ENCODE results near the gene RFNG.
"Not testable (repeated sequence)": the region's sequence is repeated elsewhere in the genome, so short reads cannot be mapped to it uniquely, and the experiment has no call there.

Gene RFNG

DNA sequence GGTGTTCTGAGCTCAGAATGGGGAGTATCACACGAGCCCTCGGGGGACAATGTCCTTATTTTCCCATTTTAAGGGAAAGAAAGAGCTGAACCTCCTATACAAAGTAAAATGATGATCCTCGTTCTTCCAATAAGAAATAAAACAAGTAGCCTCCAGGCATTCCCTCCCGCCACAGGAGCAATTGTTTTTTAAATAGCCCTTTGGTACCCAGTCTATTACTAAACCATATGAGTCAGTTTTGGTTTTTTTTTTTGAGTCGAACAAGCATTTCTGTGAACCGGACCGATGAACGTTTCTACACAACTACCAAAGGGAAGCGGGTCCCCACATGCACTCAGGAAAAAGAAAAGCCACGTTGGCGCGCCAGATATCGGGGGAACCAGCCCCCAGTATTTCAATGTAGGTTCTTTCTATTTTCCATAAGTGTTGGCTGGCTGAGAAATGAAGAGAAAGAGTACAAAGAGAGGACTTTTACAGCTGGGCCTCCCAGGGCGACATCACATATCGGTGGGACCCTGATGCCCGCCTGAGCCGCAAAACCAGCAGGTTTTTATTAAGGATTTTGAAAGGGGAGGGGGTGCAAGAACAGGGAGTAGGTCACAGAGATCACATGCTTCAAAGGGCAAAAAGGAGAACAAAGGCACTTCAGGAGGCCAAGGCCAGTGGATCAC lies 10.3 kb downstream of the RFNG start:
- DNase-seq = no peak

DNA sequence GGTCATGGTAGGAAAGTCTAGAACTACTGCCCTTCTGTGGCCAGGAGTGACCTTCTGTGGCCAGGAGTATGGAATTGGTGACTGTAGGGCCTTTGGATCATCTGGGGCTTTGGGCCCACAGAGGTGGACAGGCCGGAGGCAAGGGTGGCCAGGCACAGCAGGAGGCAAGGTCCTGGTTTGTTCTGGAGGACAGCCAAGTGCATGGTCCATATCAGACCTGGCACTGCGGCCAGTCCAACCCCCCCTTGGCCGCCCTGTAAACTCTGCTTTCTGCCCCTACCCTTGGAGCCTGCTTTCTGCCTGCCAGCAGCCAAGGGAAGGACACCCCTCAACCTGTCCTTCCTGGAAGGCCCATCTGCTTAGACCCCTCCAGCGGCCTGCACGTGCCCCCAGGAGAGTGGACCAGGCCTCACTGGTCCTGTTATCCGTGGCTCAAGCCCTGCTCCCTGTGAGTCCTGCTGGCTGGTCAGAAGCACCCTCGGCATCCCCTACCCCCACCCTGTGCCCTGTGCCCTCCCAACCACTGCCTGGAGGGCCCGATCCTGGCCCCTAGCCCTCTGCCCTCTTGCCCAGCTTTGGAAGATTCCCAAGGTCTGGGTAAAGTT lies 11.8 kb downstream of the RFNG start:
- DNase-seq = no peak

DNA sequence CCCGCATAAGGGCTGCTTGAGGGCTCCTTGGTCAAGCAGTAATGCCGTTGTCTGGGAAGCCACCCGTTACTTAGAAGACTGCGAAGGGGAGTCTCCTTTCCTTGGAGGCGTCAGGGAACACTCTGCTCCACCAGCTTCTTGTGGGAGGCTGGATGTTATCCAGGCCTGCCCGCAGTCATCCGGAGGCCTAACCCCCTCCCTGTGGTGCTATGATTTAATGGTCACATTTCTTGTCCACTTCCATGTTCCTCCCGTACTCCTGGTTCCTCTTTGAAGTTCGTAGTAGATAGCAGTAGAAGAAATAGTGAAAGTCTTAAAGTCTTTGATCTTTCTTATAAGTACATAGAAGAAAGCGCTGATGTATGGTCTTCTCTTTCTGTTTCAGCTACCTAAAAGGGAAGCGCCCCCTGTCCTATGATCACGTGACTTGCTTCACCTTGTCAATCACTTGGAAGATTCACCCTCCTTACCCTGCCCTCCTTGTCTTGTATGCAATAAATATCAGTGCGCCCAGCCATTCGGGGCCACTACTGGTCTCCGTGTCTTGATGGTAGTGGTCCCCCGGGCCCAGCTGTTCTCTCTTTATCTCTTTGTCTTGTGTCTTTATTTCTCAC lies 12.7 kb downstream of the RFNG start:
- DNase-seq = not testable (repeated sequence)

DNA sequence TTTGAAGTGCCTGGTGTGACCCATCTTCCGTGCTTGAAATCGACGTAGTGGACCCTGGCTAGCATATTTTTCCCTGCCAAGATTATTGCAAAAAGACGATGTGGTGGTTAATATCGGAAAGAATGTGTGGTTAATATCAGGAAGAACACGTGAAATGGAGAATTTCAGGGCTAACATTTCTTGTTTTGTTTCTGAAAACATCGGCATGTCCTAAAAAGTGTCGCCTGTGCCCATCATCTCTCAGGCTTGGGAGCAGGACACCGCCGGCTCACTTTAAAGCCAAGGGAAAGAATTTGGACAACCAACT lies 13.8 kb downstream of the RFNG start:
- DNase-seq = no peak

DNA sequence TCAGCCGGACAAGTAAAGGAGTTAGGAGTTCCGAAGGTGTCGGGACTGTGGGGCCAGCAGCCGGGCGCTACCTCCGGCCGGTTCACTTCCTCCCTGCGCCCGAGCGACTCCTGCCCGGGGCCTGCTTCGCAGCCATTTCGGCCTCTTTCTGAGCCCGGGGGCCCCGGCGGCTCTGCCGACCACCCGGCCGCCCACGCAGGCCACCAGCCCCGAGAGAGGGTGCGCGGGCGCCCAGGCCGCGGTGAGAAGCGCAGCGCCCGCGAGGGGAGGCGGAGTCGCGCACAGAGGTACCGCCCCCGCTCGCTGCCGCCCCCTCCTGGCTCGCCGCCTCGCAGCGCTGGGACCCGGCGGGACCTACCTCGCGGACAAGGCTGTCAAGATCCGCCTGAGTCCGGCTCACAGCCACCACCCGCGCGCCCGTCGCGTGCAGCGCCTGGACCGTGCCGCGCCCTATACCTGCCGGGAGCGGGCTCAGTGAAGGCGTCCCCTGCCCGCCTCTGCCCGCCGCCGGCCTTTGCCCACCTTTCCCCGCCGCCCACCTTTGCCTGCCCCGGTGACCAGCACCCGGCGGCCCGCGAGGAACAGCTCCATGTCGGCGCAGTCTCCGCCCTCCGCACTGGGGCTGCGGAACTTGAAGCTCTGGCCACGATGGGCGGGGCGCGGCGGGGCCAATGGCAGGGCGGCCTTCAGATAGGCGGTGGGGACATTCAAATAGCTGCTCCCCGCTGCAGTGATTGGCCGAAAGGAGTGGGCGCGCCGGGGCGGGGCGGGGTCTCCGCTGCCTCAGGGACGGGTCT lies 14.3 kb downstream of the RFNG start, which contains the start of gene DCXR:
TSS of gene DCXR (minus strand) at position 606 of the 797 bp plus-strand sequence. CDS start at position 591, 15 bp downstream.
- peak; percentile 82 for DNase-seq

DNA sequence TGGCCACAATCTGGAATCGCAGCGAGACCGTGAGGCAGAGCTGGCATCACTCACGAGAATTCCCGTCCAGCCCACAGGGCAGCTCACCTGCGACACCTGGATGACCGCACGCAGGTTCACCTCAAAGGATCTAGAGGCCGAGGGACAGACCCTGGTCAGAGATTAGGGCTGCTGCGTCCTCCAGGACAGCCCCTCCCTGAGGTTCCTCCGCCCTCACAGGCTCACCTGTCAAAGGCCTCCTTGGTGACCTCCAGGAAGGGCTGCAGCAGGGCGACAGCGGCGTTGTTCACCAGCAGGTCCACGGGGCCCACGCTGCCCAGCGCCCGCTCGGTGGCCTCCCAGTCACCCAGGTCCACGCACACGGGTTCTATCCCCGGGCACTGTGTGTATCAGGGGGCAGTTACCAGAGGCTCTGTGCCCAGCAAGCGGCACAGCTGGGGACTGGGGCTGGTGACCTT lies 14.9 kb downstream of the RFNG start:
- no peak for DNase-seq

DNA sequence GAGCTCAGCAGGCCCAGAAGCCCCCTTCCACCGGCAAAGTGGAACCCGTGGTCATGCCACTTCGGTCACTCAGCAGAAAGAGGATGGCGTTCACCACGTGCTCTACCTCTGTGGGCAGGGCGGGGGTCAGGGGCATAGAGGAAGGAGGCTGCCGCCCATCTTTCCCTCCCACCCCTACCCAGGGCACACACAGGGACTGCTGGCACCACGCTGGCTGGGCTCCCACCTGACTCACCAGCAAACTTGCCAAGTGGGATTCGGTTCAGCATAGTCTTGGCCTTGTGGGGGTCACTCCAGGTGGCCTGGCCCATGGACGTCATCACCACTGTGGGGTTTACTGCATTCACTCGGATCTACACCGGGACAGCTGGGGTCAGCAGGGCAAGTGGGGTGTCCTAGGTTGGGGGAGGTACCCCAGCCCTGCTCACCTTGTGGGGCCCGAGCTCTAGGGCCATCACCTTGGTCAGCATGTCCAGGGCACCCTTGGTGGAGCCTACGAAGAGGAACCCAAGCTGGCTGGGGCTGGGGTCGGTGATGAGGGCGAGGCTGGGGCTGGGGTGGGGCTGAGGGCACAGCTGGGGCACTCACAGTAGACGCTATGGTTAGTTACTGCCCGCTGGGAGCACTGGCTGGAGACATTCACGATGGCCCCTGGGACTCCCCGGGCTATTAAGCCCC lies 15.5 kb downstream of the RFNG start:
- no peak for DNase-seq

DNA sequence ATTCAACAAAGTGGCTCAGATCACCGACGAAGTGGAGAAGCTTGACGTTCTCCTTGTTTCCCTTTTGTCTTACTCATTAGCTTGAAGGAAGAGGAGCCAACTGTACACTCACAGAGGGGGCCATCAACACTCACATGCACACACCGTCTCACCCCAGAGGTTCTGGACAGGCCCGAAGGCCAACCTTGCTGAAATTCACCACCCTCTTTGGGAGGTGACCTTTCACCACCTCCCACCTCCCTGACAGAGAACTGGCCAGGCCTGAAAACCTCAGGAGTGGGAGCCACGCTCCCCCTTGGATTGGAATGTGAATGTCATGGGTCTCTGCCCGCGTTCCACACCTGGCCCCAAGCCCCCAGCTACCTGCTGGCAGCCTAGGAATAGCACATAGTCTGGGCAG lies 16.1 kb downstream of the RFNG start:
- no peak for DNase-seq

DNA sequence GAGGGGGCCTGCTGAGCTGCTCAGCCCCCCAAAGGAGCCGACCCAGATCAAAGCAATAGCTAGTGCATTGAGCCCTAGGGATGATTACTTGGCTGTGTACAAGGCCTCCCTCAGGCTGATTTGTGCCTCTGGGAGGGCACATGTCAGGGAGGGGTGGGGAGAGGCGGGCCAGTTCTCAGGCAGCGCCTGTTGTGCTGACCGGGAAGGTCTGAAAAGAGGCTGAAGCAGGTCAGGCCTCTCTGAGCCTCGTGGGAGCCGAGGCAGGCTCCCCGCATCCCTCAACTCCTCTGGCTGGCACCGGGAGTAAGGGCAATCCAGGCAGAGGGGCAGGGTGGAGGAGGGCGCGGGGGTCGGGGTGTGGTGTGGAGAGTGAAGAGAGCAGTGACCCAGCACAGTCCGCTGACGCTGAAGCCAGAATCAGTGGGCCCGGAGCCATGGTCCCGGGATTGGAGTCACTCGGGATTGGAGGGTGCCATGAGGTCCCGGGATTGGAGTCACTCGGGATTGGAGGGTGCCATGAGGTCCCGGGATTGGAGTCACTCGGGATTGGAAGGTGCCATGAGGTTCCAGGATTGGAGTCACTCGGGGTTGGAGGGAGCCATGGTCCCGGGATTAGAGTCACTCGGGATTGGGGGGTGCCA lies 17.1 kb downstream of the RFNG start:
- DNase-seq = no peak

DNA sequence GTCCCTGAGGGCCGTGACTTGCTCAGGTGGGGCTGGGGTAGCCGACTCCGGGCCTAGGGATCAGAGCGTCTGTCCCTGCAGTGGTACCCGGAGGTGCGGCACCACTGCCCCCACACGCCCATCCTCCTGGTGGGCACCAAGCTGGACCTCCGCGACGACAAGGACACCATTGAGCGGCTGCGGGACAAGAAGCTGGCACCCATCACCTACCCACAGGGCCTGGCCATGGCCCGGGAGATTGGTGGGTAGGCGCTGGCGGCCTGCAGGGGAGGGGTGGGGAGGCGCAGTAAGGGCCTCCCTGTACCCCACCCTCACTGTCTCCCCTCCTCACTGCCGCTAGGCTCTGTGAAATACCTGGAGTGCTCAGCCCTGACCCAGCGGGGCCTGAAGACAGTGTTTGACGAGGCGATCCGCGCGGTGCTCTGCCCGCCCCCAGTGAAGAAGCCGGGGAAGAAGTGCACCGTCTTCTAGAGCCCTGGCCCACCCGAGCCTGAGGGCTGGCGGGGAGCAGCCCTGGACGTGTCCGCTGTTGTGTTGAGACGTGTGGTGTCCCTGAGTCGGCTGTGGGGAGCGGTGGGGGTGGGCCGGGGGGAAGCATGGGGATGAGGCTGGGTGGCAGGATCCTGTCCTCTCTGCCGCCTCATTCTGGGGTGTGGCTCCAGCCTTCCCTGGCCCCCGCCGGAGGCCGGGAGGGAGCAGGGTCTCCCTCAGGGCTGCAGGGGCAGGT lies 18.1 kb downstream of the RFNG start:
- DNase-seq = no peak

DNA sequence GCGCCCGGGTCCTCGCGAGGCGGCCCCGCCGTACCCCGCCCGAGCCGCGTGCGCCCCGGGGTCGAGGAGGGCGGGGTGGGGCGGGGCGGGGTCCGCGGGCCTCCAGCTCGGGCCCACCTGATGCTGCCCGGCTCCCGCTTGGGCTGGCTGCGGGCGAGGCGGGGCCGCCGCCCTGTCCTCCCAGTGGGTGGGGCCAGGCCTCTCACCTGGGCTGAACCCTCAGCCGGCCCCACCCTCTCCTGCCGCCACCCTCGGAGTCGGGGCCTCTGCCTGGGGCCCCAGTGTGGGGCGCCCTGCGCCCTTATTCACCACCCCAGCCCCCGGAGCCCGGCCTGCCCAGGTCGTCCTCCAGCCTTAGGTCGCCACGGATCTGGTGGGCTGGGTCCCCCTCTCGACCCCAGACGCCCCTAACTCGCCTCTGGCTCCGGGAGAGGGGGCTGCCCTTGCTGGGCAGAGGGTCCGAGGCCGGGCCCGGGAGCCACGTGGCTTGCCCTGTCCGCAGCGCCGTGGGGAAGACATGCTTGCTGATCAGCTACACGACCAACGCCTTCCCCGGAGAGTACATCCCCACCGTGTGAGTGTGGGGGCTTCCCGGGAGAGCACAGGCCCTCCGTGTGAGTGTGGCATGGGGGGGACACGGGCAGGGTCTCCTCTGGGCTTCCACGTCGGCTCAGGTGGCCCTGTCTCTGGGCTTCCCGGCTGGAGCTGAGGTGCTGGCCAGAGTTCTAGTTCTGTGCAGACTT lies 19.6 kb downstream of the RFNG start:
- DNase-seq = no peak

DNA sequence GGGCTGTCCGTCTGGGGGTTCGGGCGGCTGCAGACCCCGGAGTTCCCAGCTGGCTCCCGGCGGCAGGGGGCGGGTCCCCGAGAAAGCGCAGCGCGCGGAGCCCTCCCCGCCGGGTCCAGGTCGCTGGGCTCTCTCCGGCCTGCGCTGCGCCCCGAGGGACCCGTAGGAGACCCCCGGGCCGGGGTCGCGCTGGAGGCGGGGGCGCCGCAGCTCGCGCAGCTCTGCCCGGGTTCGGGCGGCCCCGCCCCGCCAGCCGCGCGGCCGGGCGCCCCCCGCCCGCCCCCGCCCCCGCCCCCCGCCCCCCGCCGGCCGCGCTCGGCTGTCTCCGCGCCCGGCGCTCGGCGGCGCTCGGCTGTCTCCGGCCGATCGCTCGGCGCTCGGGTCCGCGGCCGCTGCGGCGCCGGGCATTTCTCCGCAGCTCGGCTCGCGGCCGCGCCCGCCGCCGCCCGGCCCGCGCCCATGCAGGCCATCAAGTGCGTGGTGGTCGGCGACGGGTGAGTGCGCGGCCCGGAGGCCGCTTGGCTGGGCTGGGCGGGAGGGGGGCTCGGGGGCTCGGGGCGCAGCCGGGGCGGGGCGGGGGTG lies 20.2 kb downstream of the RFNG start, which contains the start of gene RAC3:
TSS of gene RAC3 (plus strand) at position 376 of the 582 bp plus-strand sequence. CDS start at position 460, 84 bp downstream.
- DNase-seq = no peak

DNA sequence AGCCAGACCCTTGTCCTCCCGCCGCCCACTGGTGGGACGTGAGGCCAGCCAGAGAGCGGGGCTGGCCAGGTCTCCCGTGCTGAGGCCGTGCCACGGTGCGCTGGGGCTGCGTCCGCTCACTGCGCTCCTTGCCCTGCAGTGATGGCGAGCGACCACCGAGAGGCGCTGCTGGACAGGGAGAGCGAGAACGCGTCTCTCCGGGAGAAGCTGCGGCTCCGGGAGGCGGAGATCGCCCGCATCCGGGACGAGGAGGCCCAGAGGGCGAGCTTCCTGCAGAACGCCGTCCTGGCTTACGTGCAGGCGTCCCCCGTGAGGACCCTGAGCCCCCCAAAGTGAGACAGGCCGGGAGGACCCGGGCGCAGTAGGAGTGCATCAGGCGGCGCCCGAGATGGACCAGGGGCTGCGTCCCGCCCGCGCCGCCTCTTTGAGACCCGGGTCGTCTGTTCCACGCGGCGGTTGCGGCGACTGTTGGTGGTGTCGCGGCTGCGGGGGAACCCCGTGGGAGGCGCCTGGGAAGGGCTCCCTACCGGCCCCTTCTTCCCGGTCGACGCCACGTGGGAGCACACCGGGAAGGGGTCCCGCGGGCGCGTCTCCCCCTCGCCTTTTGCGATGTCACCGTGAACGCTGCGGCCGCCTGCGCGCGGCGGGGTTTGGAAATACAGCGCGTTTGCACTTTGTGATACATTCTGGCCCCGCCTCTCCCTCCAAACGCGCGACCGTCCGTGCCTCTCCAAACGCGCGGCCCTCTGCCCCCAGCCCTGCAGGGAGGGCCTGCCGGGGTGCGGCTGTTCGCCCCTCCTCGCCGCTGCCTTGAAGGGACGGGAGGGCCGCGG lies 20.9 kb downstream of the RFNG start:
- peak; percentile 52 for DNase-seq

DNA sequence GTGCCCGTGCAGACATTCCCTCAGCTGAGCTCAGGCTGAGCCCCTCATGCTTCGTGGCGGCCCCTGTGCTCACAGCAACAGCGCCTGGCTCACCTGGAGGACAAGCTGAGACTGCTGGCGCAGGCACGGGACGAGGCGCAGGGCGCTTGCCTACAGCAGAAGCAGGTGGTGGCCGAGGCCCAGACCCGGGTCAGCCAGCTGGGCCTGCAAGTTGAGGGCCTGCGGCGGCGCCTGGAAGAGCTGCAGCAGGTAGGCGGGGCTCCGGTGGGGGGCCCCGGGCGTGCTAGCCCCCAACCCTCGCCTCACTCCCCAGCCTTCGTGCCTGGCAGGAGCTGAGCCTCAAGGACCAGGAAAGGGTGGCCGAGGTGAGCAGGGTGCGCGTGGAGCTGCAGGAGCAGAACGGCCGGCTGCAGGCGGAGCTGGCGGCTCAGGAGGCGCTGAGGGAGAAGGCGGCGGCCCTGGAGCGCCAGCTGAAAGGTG lies 21.6 kb downstream of the RFNG start:
- DNase-seq = no peak

DNA sequence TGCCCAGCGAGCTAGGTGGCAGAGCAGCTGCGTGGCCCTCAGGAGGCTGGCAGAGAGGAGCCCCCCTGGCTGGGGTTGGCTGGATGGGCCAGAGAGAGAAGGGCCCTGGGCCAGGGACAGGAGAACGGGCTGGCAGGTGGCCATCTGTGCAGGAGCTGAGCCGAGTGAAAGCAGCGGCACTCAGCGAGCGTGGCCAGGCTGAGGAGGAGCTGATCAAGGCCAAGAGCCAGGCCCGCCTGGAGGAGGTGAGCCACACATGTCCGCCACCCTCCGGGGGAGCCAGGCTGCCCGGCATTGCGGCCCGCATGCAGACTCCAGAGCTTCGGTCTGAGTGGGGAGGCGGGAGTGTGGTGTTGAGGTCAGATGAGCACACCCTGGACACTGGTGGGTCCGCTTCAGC lies 22.2 kb downstream of the RFNG start:
- no peak for DNase-seq

DNA sequence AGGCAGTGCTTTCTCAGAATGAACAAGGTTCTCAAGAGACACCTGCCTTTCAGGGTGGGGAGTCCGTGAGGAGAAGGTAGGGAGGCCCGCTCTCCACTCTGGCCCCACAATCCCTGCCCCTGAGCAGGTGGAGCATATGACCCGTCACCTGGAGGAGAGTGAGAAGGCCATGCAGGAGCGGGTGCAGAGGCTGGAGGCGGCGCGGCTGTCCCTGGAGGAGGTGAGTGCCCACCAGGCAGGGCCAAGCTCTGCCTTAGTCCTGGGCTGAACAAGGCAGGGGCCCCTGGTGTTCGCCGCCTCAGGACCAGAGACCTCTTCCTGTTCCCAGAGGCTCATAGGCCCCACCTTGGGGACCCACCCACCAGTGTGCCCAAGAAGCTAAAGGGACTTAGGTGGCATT lies 22.6 kb downstream of the RFNG start:
- no peak for DNase-seq

DNA sequence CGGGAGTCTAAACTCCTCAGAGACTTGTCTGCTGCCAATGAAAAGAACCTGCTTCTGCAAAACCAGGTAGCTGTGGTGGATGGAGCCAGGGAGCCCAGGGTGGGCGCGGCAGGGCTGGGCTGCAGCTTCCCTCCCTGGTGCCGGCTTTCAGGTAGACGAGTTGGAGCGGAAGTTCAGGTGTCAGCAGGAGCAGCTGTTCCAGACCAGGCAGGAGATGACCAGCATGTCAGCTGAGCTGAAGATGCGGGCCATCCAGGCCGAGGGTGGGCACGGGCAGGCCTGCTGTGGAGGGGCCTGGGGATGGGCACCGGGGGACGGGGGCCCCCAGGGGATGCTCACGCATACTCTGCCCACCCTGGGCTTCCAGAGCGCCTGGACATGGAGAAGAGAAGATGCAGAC lies 23.4 kb downstream of the RFNG start:
- no peak for DNase-seq

DNA sequence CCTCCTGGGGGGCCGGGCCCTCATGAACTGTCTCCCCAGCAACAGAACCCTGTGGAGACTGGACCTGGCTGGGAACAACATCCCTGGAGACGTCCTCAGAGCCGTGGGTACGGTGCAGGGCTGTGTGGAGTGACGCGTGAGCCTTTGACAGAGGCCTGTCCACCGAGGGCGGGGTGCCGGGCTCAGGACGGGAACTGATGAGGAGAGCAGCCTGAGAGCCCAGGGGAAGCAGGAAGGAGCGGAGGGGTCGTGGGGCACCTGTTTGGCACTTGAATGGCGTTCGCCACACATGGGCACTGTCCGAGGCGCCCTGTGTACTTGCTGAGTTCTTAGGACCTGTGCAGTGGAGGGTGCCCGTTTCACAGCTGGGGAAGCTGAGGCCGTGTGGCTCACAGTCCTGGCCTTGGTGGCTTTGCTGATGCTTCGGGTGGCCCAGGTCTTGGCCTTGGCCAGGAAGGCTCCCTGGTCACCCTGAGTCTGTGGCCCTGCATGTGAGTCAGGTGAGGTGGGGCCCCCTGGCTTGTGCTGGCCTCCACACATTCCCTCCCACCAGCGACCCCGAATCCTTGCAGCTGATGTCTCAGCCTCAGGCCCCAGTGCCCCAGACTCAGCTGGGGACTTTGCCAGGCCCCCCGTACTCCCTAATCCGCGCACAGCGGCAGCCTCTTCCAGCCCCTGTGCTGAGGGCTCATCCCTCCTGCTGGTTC lies 26.1 kb downstream of the RFNG start:
- no peak for DNase-seq

DNA sequence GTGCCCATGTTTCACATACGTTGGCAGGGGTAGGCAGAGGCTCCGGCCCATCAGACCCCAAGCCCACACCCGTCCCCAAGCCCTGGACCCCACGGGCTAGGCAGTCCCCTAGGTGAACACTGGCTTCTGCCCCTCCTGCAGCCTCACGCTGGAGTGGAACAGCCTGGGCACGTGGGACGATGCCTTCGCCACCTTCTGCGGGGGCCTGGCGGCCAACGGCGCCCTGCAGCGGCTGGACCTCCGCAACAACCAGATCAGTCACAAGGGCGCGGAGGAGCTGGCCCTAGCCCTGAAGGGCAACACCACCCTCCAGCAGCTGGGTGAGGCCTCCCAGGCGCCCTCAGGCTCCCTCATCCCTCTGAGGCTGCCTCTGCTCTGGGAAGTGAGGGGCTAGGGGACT lies 26.8 kb downstream of the RFNG start:
- DNase-seq = no peak

All from NCI-H2107 (cell line).